Type B pancreatic cell (in vitro differentiated cells): Measurements from ENCODE around the gene BCKDHB. TPM values are rescaled to one million over a fixed set of nuclear protein-coding genes. Genes with fewer than 3 reads are reported as not detected.

Source experiments
- DNase-seq: peaks from one replicate; pipeline ENCODE4 v3.0.0; 2021; ENCODE audit warnings: mixed read lengths; ENCODE audit not compliant: unreplicated experiment; ENCODE audit errors: extremely low spot score
- H3K27ac Mint-ChIP-seq: 2 replicates; pipeline ENCODE4 v1.8.0; 2021; ENCODE audit warnings: mild to moderate bottlenecking, mixed read lengths
- H3K27me3 Mint-ChIP-seq: 2 replicates; pipeline ENCODE4 v1.8.0; 2021; ENCODE audit warnings: mixed read lengths
- H3K36me3 Mint-ChIP-seq: 2 replicates; pipeline ENCODE4 v1.8.0; 2021; ENCODE audit warnings: mixed read lengths
- H3K4me1 Mint-ChIP-seq: one replicate; pipeline ENCODE4 v1.8.0; 2021; ENCODE audit warnings: mixed read lengths; ENCODE audit not compliant: unreplicated experiment
- H3K4me3 Mint-ChIP-seq: 2 replicates; pipeline ENCODE4 v1.8.0; 2021; ENCODE audit warnings: mild to moderate bottlenecking, mixed read lengths
- H3K9me3 Mint-ChIP-seq: 2 replicates; pipeline ENCODE4 v1.8.0; 2021; ENCODE audit warnings: mixed read lengths
- total RNA-seq: library from RNA; stranded (reverse); gene quantifications from 2 replicates; pipeline ENCODE4 v1.2.1, GENCODE V29; 2021; ENCODE audit warnings: low replicate concordance
- TF ChIP-seq, protein P1 (sequence below): fragments of 200-600 bp; sonication (generic); conservative IDR thresholded peaks from 2 replicates; pipeline ENCODE4 v1.5.0; 2021; ENCODE audit warnings: antibody characterized with exemption, mild to moderate bottlenecking

Gene BCKDHB
- total RNA-seq, 1 donor from 2014 or later: 33.2 TPM

DNA sequence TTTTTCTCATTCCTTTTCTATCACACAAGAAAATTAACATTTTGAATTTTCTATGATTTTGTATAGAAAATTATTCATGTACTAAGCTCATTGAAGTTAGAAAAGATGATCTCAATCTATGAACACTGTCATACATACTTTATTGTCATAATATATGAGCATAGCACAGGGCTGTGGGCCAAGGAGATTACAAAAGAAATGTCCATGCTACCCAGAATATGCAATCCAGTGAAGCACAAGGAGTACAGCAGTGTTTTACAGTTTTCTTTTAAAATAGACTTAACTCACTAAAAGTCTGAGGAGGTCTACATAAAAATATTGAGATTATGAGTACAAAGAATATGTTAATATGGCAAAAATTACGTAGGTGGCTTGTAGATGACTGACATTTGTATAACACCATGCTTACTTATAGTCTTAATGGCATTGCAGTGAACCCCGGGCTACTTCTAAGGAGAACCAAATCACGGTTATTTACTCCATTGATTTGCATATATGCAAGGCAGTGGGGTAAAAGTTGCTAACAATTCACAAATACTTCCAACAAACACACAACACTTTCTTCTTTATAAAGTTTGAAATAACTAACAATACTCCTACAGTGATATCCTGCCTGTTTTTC, 257.1 kb downstream of the BCKDHB start:
- Mint-ChIP-seq H3K27ac (no peak overlapping the region), H3K4me3 (no peak overlapping the region), H3K4me1 (peaks cover 10% of the 10 kb centered on the region), H3K36me3 (peaks cover 17% of the 10 kb centered on the region), H3K27me3 (no peaks in the 10 kb centered on the region), H3K9me3 (peaks cover 15% of the 10 kb centered on the region)
- DNase-seq: no peak
- TF ChIP-seq, protein P1, sequence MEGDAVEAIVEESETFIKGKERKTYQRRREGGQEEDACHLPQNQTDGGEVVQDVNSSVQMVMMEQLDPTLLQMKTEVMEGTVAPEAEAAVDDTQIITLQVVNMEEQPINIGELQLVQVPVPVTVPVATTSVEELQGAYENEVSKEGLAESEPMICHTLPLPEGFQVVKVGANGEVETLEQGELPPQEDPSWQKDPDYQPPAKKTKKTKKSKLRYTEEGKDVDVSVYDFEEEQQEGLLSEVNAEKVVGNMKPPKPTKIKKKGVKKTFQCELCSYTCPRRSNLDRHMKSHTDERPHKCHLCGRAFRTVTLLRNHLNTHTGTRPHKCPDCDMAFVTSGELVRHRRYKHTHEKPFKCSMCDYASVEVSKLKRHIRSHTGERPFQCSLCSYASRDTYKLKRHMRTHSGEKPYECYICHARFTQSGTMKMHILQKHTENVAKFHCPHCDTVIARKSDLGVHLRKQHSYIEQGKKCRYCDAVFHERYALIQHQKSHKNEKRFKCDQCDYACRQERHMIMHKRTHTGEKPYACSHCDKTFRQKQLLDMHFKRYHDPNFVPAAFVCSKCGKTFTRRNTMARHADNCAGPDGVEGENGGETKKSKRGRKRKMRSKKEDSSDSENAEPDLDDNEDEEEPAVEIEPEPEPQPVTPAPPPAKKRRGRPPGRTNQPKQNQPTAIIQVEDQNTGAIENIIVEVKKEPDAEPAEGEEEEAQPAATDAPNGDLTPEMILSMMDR: no peak

GRCh38 chr6:80364149-80364548, 257.7 kb downstream of the BCKDHB start:
- Mint-ChIP-seq H3K9me3 (peaks cover 15% of the 10 kb centered on the region), H3K27me3 (no peaks in the 10 kb centered on the region)

GRCh38 chr6:80366051-80366450, 259.6 kb downstream of the BCKDHB start:
- TF ChIP-seq, protein P1: no peak
- Mint-ChIP-seq H3K36me3 (peaks cover 15% of the 10 kb centered on the region), H3K4me3 (no peak overlapping the region), H3K4me1 (peaks cover 10% of the 10 kb centered on the region), H3K9me3 (peaks cover 15% of the 10 kb centered on the region), H3K27me3 (no peaks in the 10 kb centered on the region), H3K27ac (no peak overlapping the region)
- no peak for DNase-seq

More at GRCh38 chr6:80364149-80364548, 257.7 kb downstream of the BCKDHB start:
- DNase-seq: no peak
- TF ChIP-seq, protein P1: no peak
- Mint-ChIP-seq H3K27ac (no peak overlapping the region), H3K4me1 (peaks cover 10% of the 10 kb centered on the region), H3K36me3 (peaks cover 17% of the 10 kb centered on the region), H3K4me3 (no peak overlapping the region)

- Mint-ChIP-seq H3K27me3 (no peaks in the 10 kb centered on the region), H3K36me3 (peaks cover 11% of the 10 kb centered on the region), H3K27ac (no peak overlapping the region), H3K4me3 (no peak overlapping the region), H3K4me1 (peaks cover 10% of the 10 kb centered on the region), H3K9me3 (peaks cover 15% of the 10 kb centered on the region)
- DNase-seq: no peak
- TF ChIP-seq, protein P1: no peak
These were observed 260.2 kb downstream of the BCKDHB start for GRCh38 chr6:80366714-80367113.

DNA sequence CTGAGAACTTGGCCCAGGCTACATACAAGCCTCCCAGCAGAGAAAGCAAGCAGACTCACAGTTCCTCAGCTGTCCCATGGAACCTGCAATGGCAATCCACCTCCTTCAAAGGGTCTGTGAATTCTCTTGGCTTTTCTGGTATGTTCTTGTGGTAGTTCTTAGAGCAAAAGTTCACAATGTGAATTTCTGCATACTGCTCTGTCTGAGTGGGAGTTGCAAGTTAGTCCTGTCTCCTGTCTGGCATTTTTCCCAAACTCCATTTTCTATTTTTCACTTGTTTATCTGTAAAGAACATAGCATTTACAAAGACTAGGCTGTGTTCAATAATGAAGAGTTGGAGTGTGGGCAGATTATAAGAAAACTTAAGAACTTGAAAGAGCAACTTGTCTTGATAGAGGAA, 269.9 kb downstream of the BCKDHB start:
- no peak for DNase-seq
- Mint-ChIP-seq H3K27me3 (no peaks in the 10 kb centered on the region), H3K27ac (no peak overlapping the region), H3K4me3 (no peak overlapping the region), H3K4me1 (no peaks in the 10 kb centered on the region), H3K36me3 (no peaks in the 10 kb centered on the region), H3K9me3 (peaks cover 5% of the 10 kb centered on the region)
- TF ChIP-seq, protein P1: no peak

- no peak overlapping the region for H3K4me3 Mint-ChIP-seq
- no peak for DNase-seq
- no peaks in the 10 kb centered on the region for H3K27me3 Mint-ChIP-seq
- H3K9me3 Mint-ChIP-seq: peaks cover 2% of the 10 kb centered on the region
- TF ChIP-seq, protein P1: no peak
- no peak overlapping the region for H3K27ac Mint-ChIP-seq
- peaks cover 2% of the 10 kb centered on the region for H3K36me3 Mint-ChIP-seq
- H3K4me1 Mint-ChIP-seq: no peaks in the 10 kb centered on the region
These were observed 274.1 kb downstream of the BCKDHB start for GRCh38 chr6:80380566-80380965.
